HG02884 (cell line): ENCODE results near the gene SLC6A12.

Experiments
- ATAC-seq: cut with Tn5 transposase; IDR thresholded peaks from one replicate; pipeline ENCODE4 v1.9.1; 2021; ENCODE audit warnings: mild to moderate bottlenecking, moderate library complexity; ENCODE audit not compliant: unreplicated experiment

Gene SLC6A12

GRCh38 chr12:214003-214741 lies at the start of gene SLC6A12:
SLC6A12 (minus strand) TSS chr12:214157; CDS start chr12:209986, 4,171 bp downstream.
- no peak for ATAC-seq

- ATAC-seq, result no peak
Measured at GRCh38 chr12:263574-263973, 49.6 kb upstream of the SLC6A12 start.

- no peak for ATAC-seq
Measured at GRCh38 chr12:262817-263216, 48.9 kb upstream of the SLC6A12 start, which contains the start of gene SLC6A13. SLC6A13 (minus strand) TSS chr12:262836; CDS start chr12:260052, 2,784 bp downstream.

DNA sequence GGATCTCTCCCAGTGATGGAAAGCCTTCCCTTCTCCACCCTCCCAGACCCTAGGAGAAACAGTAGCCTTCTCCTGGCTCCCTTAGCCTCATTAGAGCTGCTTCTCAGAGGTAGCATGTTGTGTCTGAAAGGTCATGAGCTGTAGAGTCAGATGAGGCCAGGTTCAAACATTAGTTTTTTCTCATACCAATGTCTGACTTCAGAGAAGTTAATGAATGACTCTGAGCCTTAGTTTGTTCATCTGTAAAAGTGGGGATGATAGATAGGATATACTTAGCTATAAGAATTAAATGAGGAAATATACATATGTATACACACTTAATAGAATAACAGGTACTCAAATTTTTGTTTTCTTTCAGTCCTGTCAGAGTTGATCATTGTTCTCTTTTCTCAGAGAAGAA lies 48.2 kb upstream of the SLC6A12 start:
- no peak for ATAC-seq

DNA sequence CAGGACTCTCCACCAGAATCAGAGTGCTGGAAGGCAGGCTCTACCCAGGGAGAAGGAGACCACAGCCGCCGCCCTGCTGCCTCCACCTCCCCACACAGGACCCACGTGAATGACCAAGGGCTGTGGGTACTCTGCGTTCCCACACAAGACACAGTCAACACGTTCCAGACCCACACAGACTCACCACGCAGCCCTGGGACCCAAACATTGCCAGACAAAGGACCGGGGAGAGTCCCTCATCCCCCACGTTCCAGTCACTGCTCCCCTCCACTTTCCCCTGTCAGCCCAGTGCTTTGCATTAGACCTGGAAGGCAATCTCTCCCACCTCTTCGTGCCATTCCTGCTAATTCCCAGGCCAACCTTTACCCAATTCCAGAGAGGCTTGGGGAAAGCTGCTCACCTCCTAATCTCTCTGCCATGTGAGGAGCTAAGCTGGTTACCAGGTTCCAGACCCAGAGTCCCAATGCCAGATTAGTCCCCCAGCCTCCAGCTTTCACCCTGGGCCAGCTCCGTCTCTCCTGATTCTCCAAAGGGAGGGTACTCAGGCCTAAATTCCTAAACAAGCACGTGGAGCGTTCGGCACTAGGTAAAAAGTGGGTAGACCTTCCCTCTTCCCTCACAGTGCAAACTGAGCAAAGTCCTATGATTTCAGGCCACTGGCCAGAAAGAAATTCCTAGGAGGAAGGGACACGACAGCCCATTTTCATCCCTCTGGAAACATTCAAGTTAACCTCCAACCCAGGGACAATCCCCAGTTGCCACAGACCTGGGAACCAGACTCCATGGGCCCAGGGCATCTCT lies 43.8 kb upstream of the SLC6A12 start:
- ATAC-seq, result no peak

GRCh38 chr12:256958-257357 lies 43.0 kb upstream of the SLC6A12 start:
- ATAC-seq, result no peak

DNA sequence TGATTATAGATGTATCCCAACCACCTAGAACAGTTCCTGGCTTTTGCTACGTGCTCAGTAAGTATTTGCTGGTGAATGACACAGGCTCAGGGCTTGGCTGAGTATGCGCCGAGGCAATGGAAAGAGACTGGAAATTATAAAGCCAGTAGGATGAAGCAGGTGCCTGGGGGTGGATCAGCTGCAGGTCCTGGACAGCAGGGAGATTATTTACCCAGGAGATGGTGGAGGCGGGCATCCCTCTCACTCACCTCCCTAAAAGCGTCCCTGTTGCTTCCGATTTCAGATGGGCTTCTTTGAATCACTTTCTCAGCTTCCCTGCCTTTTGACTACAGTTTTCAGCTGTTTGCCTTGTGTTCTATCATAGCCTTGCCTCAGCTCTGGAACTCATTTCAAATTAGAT lies 42.3 kb upstream of the SLC6A12 start:
- ATAC-seq, result no peak

DNA sequence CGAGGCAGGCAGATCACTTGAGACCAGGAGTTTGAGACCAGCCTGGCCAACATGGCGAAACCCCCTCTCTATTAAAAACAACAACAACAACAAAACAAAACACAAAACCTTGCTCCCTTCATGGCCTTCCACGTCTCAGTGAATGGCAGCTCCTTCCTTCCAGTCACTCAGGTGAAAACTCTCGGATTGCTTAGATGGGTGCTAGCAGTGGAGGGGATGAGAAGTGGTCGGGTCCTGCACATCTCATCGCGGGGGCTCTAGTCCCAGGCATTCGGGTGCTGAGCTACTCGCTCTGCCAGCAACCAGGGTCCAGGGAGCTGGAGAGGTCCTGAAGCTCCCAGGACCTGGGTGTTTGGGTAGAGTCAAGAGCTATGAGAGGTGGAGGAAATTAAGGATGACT lies 41.0 kb upstream of the SLC6A12 start:
- ATAC-seq, result no peak

DNA sequence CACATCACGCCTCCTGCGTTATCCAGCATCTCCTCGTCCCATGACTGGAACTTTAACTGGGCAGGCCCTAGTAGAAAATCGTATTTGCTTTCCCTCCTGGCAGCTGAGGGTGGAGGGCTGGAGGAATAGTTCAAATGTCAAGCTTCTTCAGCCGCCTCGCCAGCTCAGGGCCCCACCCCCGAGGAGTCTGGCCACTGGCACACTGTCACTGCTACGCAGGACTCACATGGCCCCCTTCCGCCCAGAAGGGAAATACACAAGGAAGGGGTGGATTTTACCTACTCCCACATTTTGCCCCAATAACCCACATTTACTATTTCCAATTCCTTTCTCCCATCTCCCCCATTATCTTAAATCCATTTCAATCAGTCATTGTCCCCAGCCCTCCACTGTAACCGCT lies 40.1 kb upstream of the SLC6A12 start:
- no peak for ATAC-seq

GRCh38 chr12:253116-253831 lies 39.3 kb upstream of the SLC6A12 start:
- ATAC-seq, result no peak

DNA sequence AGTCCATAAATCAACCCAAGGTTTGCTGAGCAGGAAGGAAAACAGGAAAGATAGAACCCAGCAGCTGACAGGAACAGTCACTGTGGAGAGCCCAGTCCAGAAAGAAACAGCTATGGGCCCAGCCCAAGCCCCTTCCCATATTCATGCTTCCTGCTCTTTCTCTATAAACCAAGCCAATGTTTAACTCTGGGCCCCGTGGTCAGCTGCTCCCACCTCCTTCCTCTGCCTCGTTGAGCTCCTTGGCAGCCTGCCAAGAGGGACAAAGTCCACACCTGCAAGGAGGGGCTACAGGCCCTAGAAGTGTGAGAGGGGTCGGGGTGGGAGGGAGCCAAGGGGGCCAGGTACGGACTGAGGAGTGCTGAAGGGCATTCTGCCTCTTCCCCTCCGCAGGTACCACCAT lies 38.7 kb upstream of the SLC6A12 start:
- ATAC-seq, result no peak

DNA sequence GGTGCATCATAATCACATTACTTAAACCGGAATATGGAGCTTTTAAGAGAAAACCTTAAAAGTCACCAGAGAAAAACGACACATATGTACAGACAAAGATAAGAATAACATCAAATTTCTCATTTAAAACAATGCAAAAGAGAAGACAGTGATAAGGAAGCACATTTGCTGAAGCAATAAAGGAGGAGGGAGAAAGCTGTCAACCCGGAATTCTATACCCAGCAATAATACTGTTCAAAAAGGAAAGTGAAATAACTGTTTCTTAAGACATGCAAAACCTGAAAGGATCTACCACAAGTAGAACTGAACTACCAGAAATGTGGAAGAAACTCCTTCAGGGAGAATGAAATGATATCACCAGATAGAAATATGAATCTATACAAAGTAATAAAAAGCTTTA lies 33.3 kb upstream of the SLC6A12 start:
- no peak for ATAC-seq

- no peak for ATAC-seq
Measured at GRCh38 chr12:243381-243780, 29.4 kb upstream of the SLC6A12 start.

DNA sequence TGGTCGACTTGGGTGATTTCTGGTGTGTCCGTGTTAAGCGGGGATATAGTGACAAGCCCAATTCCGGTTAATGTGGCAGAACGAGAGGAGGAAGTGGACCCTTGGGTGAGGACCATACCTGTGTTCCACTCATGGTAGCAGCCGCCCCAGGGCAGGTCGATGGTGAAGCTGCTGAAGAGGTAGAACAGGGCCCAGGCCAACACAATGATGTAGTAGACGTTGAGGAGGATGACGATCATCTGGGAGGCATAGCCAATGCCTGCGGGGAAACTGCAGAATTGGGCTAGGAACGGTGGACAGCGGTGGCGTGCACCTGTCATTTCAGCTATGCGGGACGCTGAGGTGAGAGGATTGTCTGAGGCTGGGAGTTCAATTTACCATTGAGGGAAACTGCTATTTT lies 28.5 kb upstream of the SLC6A12 start:
- ATAC-seq, result no peak

DNA sequence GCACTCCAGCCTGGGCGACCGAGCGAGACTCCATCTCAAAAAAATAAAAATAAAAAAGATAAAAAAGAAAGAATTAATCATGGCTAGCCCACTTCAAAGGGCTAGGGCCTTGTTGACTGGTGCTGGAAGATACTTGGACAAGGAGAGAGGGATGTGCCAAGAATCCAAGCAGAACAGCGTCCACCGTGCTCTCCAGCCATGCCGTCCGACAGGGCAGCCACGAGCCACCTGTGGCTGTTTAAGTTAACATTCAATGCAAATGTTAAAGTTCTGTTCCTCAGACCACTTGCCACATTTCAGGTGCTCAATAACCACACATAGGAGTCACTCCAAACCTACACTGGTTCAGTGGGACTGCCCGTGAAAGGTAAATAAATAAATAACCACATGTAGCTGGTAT lies 27.3 kb upstream of the SLC6A12 start:
- no peak for ATAC-seq

GRCh38 chr12:240566-240965 lies 26.6 kb upstream of the SLC6A12 start:
- ATAC-seq, result no peak

- no peak for ATAC-seq
Measured at GRCh38 chr12:238736-239398, 24.9 kb upstream of the SLC6A12 start.

- no peak for ATAC-seq
Measured at GRCh38 chr12:238116-238515, 24.2 kb upstream of the SLC6A12 start.

GRCh38 chr12:237026-237815 lies 23.3 kb upstream of the SLC6A12 start:
- ATAC-seq, result no peak

DNA sequence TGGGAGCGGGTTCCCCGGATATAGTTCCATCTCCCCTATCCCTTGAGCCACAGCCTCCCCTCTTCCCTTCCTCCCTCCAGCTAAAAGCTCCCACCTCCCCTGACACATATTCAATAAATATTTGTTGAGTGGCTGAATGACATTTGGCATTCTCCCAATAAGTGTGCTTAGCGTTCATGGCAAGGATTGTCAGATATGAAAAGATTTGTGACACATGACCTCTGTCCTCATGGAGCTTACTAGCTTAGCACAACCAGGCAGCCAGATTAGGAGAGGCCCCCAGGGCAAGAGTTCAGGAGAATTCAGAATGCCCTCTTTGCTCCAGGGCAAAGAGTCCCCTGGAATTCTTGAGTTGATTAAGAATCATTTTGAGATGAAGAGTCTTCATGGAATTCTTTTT lies 22.5 kb upstream of the SLC6A12 start:
- ATAC-seq, result no peak
